OCI-LY7 (cell line): ENCODE results near the gene AFF2. TPM values are rescaled to one million over a fixed set of nuclear protein-coding genes. Genes with fewer than 3 reads are reported as not detected.

Experiments used
- BruUV-seq: library from RNA; stranded (reverse); fragments of 400-500 nt; replicated peaks from 2 replicates; lab custom pipeline; 2021; lab: Mats Ljungman, UMichigan
- CTCF ChIA-PET: fragments of 300-600 bp; sonication (Branson Sonifier 250); formaldehyde crosslinking; loops from one replicate; lab custom pipeline; 2022; ENCODE audit warnings: antibody characterized with exemption; ENCODE audit not compliant: unreplicated experiment; lab: Charles Lee
- POLR2A ChIA-PET: fragments of 300-600 bp; sonication (Branson Sonifier 250); formaldehyde crosslinking; loops from one replicate; lab custom pipeline; 2022; ENCODE audit warnings: antibody characterized with exemption; lab: Charles Lee
- DNase-seq: peaks from one replicate; pipeline ENCODE4 v3.0.0-alpha.2; 2015; ENCODE audit warnings: low spot score
- H2AFZ ChIP-seq: fragments of 200-600 bp; sonication (generic), shearing (Covaris generic); 2 replicates; pipeline ENCODE4 v1.6.1; 2014; ENCODE audit warnings: mild to moderate bottlenecking, antibody characterized with exemption, low read length, moderate library complexity
- H3K27ac ChIP-seq: fragments of 200-600 bp; sonication (generic); 2 replicates; pipeline ENCODE4 v1.5.1; 2014; ENCODE audit warnings: mixed run types, low read depth, mild to moderate bottlenecking, moderate library complexity, low read length, inconsistent platforms; ENCODE audit not compliant: poor library complexity, severe bottlenecking
- H3K36me3 ChIP-seq: fragments of 200-600 bp; sonication (generic); 2 replicates; pipeline ENCODE4 v1.6.1; 2014; ENCODE audit warnings: mild to moderate bottlenecking, antibody characterized with exemption, low read length, moderate library complexity, mixed read lengths; ENCODE audit not compliant: insufficient read depth
- H3K4me1 ChIP-seq: fragments of 200-600 bp; sonication (generic); 2 replicates; pipeline ENCODE4 v1.5.1; 2014; ENCODE audit warnings: mild to moderate bottlenecking, low read length; ENCODE audit not compliant: insufficient read depth, poor library complexity, severe bottlenecking
- H3K4me2 ChIP-seq: fragments of 200-600 bp; sonication (generic); 2 replicates; pipeline ENCODE4 v1.6.1; 2014; ENCODE audit warnings: mild to moderate bottlenecking, low read length
- H3K4me3 ChIP-seq: fragments of 200-600 bp; sonication (generic); 2 replicates; pipeline ENCODE4 v1.5.1; 2014; ENCODE audit warnings: mild to moderate bottlenecking, low read depth, low read length; ENCODE audit not compliant: poor library complexity, severe bottlenecking
- H3K79me2 ChIP-seq: fragments of 200-600 bp; sonication (generic); 2 replicates; pipeline ENCODE4 v1.6.1; 2016; ENCODE audit warnings: low read depth, mild to moderate bottlenecking, low read length, moderate library complexity, mixed read lengths; ENCODE audit not compliant: insufficient read depth
- H3K9me2 ChIP-seq: fragments of 200-600 bp; sonication (generic); 2 replicates; pipeline ENCODE4 v1.6.1; 2016; ENCODE audit warnings: mild to moderate bottlenecking, low read length, mixed read lengths; ENCODE audit not compliant: insufficient read depth
- H3K9me3 ChIP-seq: fragments of 200-600 bp; sonication (generic); 2 replicates; pipeline ENCODE4 v1.6.1; 2014; ENCODE audit warnings: mild to moderate bottlenecking, mixed run types, low read length, mixed read lengths
- H4K20me1 ChIP-seq: fragments of 200-600 bp; sonication (generic); 2 replicates; pipeline ENCODE4 v1.6.1; 2014; ENCODE audit warnings: mild to moderate bottlenecking, antibody characterized with exemption, low read length, moderate library complexity, mixed read lengths; ENCODE audit not compliant: insufficient read depth
- CTCF ChIP-seq: fragments of 200-600 bp; sonication (generic); conservative IDR thresholded peaks from 2 replicates; pipeline ENCODE4 v1.5.1; 2014; ENCODE audit warnings: mild to moderate bottlenecking, antibody characterized with exemption, low read length, moderate library complexity, mixed read lengths
- EZH2phosphoT487 ChIP-seq: fragments of 200-600 bp; sonication (generic); IDR thresholded peaks from 2 replicates; pipeline ENCODE4 v1.6.1; 2018; ENCODE audit warnings: low read depth, borderline replicate concordance, mild to moderate bottlenecking, mixed run types, antibody characterized with exemption, low read length, moderate library complexity, mixed read lengths
- intact Hi-C: fragments of 100-400 bp; cut with micrococcal nuclease; formaldehyde crosslinking; loops from one replicate; pipeline ENCODE4 v1.10.0; 2022; ENCODE audit not compliant: unreplicated experiment
- total RNA-seq, 2 experiments: library from RNA; depleted of rRNA in 1 of 2; stranded (reverse); fragments of >200 nt in 1 of 2; shearing (Covaris generic) in 1 of 2; gene quantifications; 2 replicates each; pipeline ENCODE4 v1.2.3, GENCODE V29; 2014 to 2022

Gene AFF2
- total RNA-seq, 2 experiments from 2014 or later = 102 to 106 TPM

- no peak for DNase-seq
- POLR2A ChIA-PET = interaction anchor here (2.5 to 11.3 kb wide), 2 partner anchors 14 to 20 kb away, joined by 26 to 163 read pairs; partner anchors contain the start of gene AFF2
- Histone ChIP-seq H4K20me1 (no peaks in the 10 kb centered on the region), H3K9me3 (no peaks in the 10 kb centered on the region; the same call in 1 of the 2 replicates), H2AFZ (no peak overlapping the region), H3K4me3 (peak overlapping the region; percentile 59), H3K9me2 (no peaks in the 10 kb centered on the region), H3K36me3 (peaks cover 44% of the 10 kb centered on the region), H3K4me1 (peaks cover 96% of the 10 kb centered on the region), H3K79me2 (peaks cover 94% of the 10 kb centered on the region), H3K4me2 (peak overlapping the region; percentile 76), H3K27ac (peak overlapping the region; percentile 100)
- no peak for TF ChIP-seq CTCF
- no peak for TF ChIP-seq EZH2phosphoT487
- no TSS peak for BruUV-seq
- intact Hi-C loops = loop anchor here (2.0 to 5.0 kb wide), 5 partner anchors 21 to 611 kb away; partner anchors contain the start of gene FMR1
- CTCF ChIA-PET = no interaction called here
Observed at GRCh38 chrX:148523303-148524080, 23.1 kb downstream of the AFF2 start.

GRCh38 chrX:148530464-148531077 is 30.2 kb downstream of the AFF2 start:
- TF ChIP-seq EZH2phosphoT487 = no peak
- TF ChIP-seq CTCF = peak; percentile 84
- POLR2A ChIA-PET = interaction anchor here (0.7 to 2.3 kb wide), 7 partner anchors 8 to 29 kb away, joined by 3 to 9 read pairs (median 4); no protein-coding TSS in a partner anchor
- CTCF ChIA-PET = no interaction called here

More at GRCh38 chrX:148530464-148531077, 30.2 kb downstream of the AFF2 start:
- intact Hi-C loops = no loop called here
- Histone ChIP-seq H3K36me3 (peaks cover 89% of the 10 kb centered on the region), H3K27ac (peak overlapping the region; percentile 53), H3K9me2 (no peaks in the 10 kb centered on the region), H3K4me3 (peak overlapping the region; percentile 4), H2AFZ (no peak overlapping the region), H3K9me3 (peaks cover 15% of the 10 kb centered on the region; the same call in 1 of the 2 replicates), H3K4me1 (peaks cover 81% of the 10 kb centered on the region), H3K79me2 (peaks cover 100% of the 10 kb centered on the region), H3K4me2 (peak overlapping the region; percentile 26), H4K20me1 (no peaks in the 10 kb centered on the region)
- DNase-seq = peak; percentile 55
- no TSS peak for BruUV-seq
